GM23248 (cell line): Measurements from ENCODE around the gene HOMER1.

Experiments
- EZH2 ChIP-seq: fragments of 200-600 bp; sonication (generic); IDR thresholded peaks from 2 replicates; pipeline ENCODE4 v1.6.1; 2018; ENCODE audit warnings: antibody characterized with exemption, mild to moderate bottlenecking; ENCODE audit not compliant: insufficient read depth, poor library complexity, severe bottlenecking
- EZH2phosphoT487 ChIP-seq: fragments of 200-600 bp; sonication (generic); IDR thresholded peaks from 2 replicates; pipeline ENCODE4 v1.6.1; 2018; ENCODE audit warnings: antibody characterized with exemption, moderate library complexity, mild to moderate bottlenecking, low read depth; ENCODE audit not compliant: insufficient read depth

GRCh38 chr5:79454043-79454442 lies 59.9 kb downstream of the HOMER1 start:
- no peak for TF ChIP-seq EZH2
- TF ChIP-seq EZH2phosphoT487 = no peak
